Aorta (tissue), 5 donors: ENCODE data around the gene HSD3B7. TPM values are rescaled to one million over a fixed set of nuclear protein-coding genes. Genes with fewer than 3 reads are reported as not detected.

ENCODE experiments used
- ATAC-seq: fragments of 200-7000 bp; cut with Tn5 transposase; one replicate; pipeline ENCODE4 v1.9.1; 2022; ENCODE audit warnings: moderate library complexity; ENCODE audit not compliant: low FRiP score
- DNase-seq, 2 donors: peaks; one replicate each; pipeline ENCODE4 v3.0.0-alpha.2; 2020
- H3K27ac ChIP-seq, 2 donors: one replicate each; pipeline ENCODE4 v1.5.1; 2013; ENCODE audit warnings: low read length in 2 of 2, mild to moderate bottlenecking in 2 of 2, moderate library complexity in 2 of 2, control low read depth in 1 of 2, inconsistent platforms in 1 of 2, low read depth in 1 of 2
- H3K27me3 ChIP-seq, 2 donors: one replicate each; pipeline ENCODE4 v1.6.1; 2013; ENCODE audit warnings: control low read depth in 1 of 2, low read length in 1 of 2, mild to moderate bottlenecking in 1 of 2, moderate library complexity in 1 of 2; ENCODE audit not compliant: insufficient read depth in 2 of 2, control insufficient read depth in 1 of 2
- H3K36me3 ChIP-seq, 2 donors: one replicate each; pipeline ENCODE4 v1.6.1; 2013; ENCODE audit warnings: control low read depth in 1 of 2, low read length in 1 of 2, mild to moderate bottlenecking in 1 of 2; ENCODE audit not compliant: insufficient read depth in 2 of 2, control insufficient read depth in 1 of 2
- H3K4me1 ChIP-seq, 2 donors: one replicate each; pipeline ENCODE4 v1.6.1; 2013; ENCODE audit warnings: low read length in 2 of 2, control low read depth in 1 of 2, mild to moderate bottlenecking in 1 of 2, moderate library complexity in 1 of 2; ENCODE audit not compliant: insufficient read depth in 2 of 2, control insufficient read depth in 1 of 2
- H3K4me3 ChIP-seq, 2 donors: one replicate each; pipeline ENCODE4 v1.5.1; 2013; ENCODE audit warnings: low read length in 2 of 2, control low read depth in 1 of 2, mild to moderate bottlenecking in 1 of 2
- H3K9me3 ChIP-seq: one replicate; pipeline ENCODE4 v1.6.1; 2013; ENCODE audit warnings: mild to moderate bottlenecking, low read length; ENCODE audit not compliant: control insufficient read depth
- WGBS, 2 donors: extraction: QIAGEN DNeasy Blood & Tissue Kit; methylation state at CpG; one replicate each; pipeline ENCODE4 v1.1.7; 2013; 5-methylcytosine and 5-hydroxymethylcytosine counted together
- intact Hi-C, 2 donors: fragments of 100-400 bp; cut with DNase I; formaldehyde crosslinking; loops; one replicate each; pipeline versions ENCODE4 v1.14.2 to v1.15.0; 2022
- polyA plus RNA-seq, 2 donors: library from polyadenylated mRNA; stranded (reverse); fragments of 200-250 nt; gene quantifications; one replicate each; pipeline ENCODE4 v1.2.3, GENCODE V29; 2013
- total RNA-seq, 2 donors: library from RNA; stranded (reverse); fragmentation: NEBNext Ultra II Directional; extraction: Animal tissue kit (Norgen Biotek cat#: 25700); gene quantifications; one replicate each; pipeline ENCODE4 v1.2.1, GENCODE V29; 2021
- donor health status: healthy with polysubstance abuse.
- donor health status: Bipolar disorder and iron deficiency.
- donor health status: DM: no; HTN: no; CAD: no.
- donor health status: DM: no; HTN: no; CAD: no.
- donor health status: DM: yes; HTN: yes; CAD: no.

HSD3B7 gene
- total and polyA plus RNA-seq, 4 donors: 8.6 to 31.3 (median 12.0) TPM

DNA sequence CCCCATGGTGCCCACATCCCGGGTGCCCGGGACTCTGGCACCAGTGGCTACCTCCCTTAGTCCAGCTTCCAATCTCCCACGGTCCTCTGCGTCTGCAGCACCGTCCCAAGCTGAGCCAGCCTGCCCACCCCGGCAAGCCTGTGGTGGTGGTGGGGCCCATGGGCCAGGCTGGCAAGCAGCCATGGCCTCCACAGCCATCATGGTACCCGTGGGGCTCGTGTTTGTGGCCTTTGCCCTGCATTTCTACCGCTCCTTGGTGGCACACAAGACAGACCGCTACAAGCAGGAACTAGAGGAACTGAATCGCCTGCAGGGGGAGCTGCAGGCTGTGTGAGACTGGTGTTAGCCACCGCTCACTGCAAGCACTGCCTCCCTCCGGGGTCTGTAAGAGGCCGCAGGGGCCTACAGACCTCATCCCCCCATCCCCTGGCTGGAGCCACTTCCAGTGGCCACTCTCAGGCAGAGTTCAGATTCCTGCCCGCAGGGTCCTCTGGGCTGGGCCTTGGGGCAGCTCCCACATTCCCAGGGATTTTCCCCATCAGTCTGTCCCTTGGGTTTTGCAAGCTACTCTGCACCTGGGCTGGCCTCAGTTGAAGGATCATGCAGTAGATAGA lies 31.4 kb upstream of the HSD3B7 start:
- H3K27ac ChIP-seq: no peak overlapping the region
- 22 to 24% methylated on average over 15 of the region's 15 CpGs for WGBS, 2 donors

DNA sequence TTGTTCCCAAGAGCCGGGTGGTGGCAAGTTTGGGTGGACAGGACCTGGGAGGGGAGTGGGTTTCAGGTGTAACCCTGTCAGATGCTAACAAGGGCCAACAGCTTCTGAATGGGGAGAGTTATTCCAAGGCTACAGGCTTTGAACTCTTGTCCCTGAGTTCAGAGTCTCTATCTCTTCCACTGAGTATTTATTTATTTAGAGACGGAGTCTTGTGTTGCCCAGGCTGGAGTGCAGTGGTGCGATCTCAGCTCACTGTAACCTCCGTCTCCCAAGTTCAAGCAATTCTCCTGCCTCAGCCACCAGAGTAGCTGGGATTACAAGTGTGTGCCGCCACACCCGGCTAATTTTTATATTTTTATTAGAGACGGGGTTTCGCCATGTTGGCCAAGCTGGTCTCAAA lies 30.0 kb upstream of the HSD3B7 start:
- Histone ChIP-seq H3K4me3 (no peak overlapping the region), H3K36me3 (no peaks in the 10 kb centered on the region), H3K4me1 (no peaks in the 10 kb centered on the region), H3K27ac (no peak overlapping the region), H3K9me3 (no peaks in the 10 kb centered on the region), H3K27me3 (no peaks in the 10 kb centered on the region)
- intact Hi-C loops: loop anchor here in 1 of 2 donors (10.0 kb wide), 1 partner anchor 120 kb away; the partner anchor contains the start of genes ZNF646 and ZNF668
- DNase-seq (no peak), ATAC-seq (no peak)
- 66 to 68% methylated on average over 8 of the region's 8 CpGs for WGBS, 2 donors

More for the DNA sequence above, 31.4 kb upstream of the HSD3B7 start:
- no peaks in the 10 kb centered on the region for H3K4me1 ChIP-seq
- no peaks in the 10 kb centered on the region for H3K27me3 ChIP-seq
- no peaks in the 10 kb centered on the region for H3K36me3 ChIP-seq
- H3K4me3 ChIP-seq: no peak overlapping the region
- ATAC-seq: no peak
- peak; percentile 78 to 84 for DNase-seq
- H3K9me3 ChIP-seq: no peaks in the 10 kb centered on the region
- intact Hi-C loops: loop anchor here in 1 of 2 donors (10.0 kb wide), 1 partner anchor 121 kb away; the partner anchor contains the start of genes ZNF646 and ZNF668

DNA sequence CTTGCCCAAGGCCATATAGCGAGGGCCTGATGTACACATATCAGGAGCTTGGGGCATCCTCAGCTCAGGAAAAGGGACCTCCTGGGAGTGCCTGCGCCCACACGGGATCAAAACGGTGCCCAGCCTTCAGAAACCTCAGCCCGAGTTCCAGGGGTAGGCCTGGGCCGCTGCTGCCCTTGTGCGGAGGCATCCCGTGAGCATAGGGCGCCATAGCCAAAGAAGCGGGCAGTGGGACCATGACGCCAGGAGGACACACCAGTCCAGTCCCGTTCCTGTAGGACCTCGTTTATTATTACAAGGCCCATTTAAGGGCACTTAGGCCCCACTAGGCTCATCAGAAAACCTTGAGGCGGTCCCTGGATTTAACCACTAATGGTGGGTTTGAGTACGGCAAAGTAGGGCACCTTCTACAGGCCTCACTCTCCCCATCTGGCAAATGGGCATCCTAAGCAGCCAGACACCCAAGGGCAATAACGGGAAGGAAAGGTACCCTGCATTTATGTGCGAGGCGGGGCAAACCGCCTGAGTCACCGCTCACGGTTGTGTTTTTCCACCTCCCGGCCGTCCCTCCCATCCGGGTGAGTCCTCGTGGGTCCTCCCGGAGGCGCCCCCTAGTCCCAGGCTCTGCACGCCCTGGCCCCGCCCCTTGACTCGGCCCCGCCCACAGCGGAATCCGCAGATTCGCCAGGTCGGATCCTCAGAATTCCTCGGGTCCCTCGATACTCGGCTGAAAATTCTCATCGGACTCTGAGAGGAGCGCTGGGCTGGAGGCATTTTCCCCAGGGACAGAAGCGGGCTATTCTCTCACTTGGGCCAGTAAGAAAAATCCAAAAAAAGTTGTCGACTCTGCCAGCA lies 28.2 kb upstream of the HSD3B7 start:
- no peaks in the 10 kb centered on the region for H3K27me3 ChIP-seq
- 24 to 25% methylated on average over 42 of the region's 42 CpGs for WGBS, 2 donors
- no peaks in the 10 kb centered on the region for H3K9me3 ChIP-seq
- ATAC-seq (peak; percentile 89), DNase-seq (peak; percentile 91 to 95)
- peaks cover 0 to 6% of the 10 kb centered on the region in 2 donors for H3K36me3 ChIP-seq
- peak overlapping the region; percentile 46 to 91 for H3K27ac ChIP-seq
- peak overlapping the region; percentile 44 to 63 for H3K4me3 ChIP-seq
- intact Hi-C loops: loop anchor here in 1 of 2 donors (10.0 kb wide), 1 partner anchor 118 kb away; the partner anchor contains the start of genes ZNF646 and ZNF668
- no peaks in the 10 kb centered on the region for H3K4me1 ChIP-seq

DNA sequence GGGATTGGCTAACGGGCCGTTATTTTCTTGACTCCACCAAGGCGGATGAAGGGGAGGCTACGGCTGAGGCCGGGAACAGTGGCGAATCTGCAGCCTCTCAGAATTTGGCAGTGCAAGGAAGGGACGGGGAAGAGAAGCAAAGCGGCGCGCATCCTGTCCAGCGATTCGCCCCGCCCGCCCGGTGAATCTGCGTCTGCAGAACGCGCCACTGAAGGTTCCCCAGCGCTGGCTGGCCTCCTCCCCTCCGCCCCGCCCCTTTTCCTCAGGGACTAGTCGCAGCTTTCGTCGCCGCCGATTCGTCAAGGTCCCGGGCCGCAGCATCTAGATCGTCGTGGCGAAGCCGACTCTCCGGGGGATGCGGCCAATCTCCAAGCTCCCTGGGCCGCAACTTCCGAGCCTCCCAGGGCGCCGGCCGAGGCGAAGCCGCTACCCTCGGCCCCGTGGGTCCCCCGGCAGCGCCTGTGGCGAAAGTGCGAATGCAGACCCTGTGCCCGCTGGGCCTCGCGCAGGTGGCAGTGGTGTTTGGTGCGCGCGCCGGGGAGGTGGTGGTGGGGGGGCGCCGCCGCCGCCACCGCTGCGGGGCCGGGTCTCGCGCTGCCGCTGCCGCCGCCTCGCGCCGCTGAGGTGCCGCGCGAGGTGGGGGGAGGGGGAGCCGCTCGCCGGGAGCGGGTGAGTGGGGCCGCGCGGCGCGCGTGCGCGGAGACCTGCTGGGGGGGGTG lies 27.4 kb upstream of the HSD3B7 start, which contains the start of gene SETD1A:
SETD1A (plus strand) TSS at position 299 of the 719 bp plus-strand sequence. CDS start 978 bp downstream, outside the sequence.
- ATAC-seq (peak; percentile 97), DNase-seq (peak; percentile 98 to 99)
- Histone ChIP-seq H3K27me3 (no peaks in the 10 kb centered on the region), H3K36me3 (peaks cover 0 to 6% of the 10 kb centered on the region in 2 donors), H3K9me3 (no peaks in the 10 kb centered on the region), H3K4me1 (no peaks in the 10 kb centered on the region), H3K27ac (peak within 1 kb of the TSS; percentile 46 to 92), H3K4me3 (peak within 1 kb of the TSS; percentile 68 to 97)
- intact Hi-C loops: loop anchor here in 1 of 2 donors (10.0 kb wide), 1 partner anchor 117 kb away; the partner anchor contains the start of genes ZNF646 and ZNF668
- 1% methylated on average over 53 to 85 of the region's 85 CpGs for WGBS, 2 donors

DNA sequence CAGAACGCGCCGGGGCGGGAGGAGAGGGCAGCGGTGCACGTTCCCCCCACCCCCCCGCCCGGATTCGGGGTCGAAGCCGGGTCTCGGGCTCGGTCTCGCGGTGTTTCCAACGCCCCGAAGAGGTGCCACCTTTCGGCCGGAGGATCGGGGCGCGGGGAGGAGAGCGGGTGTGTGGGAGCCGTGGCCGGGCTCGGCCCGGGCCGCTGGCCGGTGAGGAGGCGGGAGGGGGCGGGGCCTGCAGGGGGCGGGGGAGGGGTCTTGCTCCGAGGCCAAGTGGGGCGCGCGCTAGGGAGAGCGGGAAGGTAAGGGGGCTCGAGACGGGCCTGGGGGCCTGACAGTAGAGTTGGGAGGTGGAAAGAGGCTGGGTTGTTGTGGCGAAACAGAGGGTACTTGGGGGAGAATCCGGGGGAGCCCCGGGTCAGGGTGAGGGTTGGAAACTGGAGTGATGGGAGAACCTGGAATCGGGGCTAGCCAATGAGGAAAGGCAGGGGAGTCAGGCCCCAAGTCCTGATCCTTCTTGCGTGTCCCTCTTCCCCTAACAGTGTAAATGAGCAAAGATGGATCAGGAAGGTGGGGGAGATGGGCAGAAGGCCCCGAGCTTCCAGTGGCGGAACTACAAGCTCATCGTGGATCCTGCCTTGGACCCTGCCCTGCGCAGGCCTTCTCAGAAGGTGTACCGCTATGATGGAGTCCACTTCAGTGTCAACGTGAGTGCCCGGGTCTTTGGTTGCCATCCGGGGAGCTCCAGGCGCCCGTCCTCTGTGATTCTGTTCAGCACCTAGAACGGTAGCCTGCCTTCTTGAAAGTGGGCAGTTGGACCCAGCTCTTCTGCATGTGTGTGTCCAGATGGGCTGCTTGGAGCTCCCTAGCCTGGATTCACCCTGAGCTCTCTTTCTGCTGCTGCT lies 26.6 kb upstream of the HSD3B7 start:
- intact Hi-C loops: loop anchor here in 1 of 2 donors (10.0 kb wide), 1 partner anchor 116 kb away; the partner anchor contains the start of genes ZNF646 and ZNF668
- ATAC-seq: no peak
- Histone ChIP-seq H3K27ac (peak overlapping the region in 1 of 2 donors; percentile 92), H3K9me3 (no peaks in the 10 kb centered on the region), H3K4me1 (no peaks in the 10 kb centered on the region), H3K36me3 (peaks cover 0 to 6% of the 10 kb centered on the region in 2 donors), H3K27me3 (no peaks in the 10 kb centered on the region), H3K4me3 (peak overlapping the region; percentile 68 to 97)
- 11 to 14% methylated on average over 39 to 55 of the region's 55 CpGs for WGBS, 2 donors
- DNase-seq: peak; percentile 49 to 88

DNA sequence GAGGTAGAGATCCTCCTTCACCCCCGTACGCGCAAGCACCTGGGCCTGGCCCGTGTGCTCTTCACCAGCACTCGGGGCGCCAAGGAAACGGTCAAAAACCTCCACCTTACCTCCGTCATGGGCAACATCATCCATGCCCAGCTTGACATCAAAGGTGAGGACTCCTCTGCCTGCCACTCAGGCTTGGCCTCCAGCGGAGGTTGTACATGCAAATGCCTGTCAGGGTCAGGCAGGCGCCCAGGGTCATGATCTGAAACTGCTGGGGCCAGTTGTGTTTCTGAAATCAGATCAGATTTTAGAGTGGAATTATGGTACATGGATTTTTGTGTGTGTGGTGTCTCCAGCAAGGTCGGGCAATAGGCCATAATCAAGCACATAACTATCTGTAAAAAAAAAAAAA lies 23.6 kb upstream of the HSD3B7 start:
- Histone ChIP-seq H3K4me3 (no peak overlapping the region), H3K9me3 (no peaks in the 10 kb centered on the region), H3K27ac (no peak overlapping the region), H3K36me3 (peaks cover 0 to 9% of the 10 kb centered on the region in 2 donors), H3K27me3 (no peaks in the 10 kb centered on the region), H3K4me1 (no peaks in the 10 kb centered on the region)
- ATAC-seq (no peak), DNase-seq (peak in 1 of 2 donors; percentile 41)
- 91 to 93% methylated on average over 11 of the region's 11 CpGs for WGBS, 2 donors
- intact Hi-C loops: no loop called here

DNA sequence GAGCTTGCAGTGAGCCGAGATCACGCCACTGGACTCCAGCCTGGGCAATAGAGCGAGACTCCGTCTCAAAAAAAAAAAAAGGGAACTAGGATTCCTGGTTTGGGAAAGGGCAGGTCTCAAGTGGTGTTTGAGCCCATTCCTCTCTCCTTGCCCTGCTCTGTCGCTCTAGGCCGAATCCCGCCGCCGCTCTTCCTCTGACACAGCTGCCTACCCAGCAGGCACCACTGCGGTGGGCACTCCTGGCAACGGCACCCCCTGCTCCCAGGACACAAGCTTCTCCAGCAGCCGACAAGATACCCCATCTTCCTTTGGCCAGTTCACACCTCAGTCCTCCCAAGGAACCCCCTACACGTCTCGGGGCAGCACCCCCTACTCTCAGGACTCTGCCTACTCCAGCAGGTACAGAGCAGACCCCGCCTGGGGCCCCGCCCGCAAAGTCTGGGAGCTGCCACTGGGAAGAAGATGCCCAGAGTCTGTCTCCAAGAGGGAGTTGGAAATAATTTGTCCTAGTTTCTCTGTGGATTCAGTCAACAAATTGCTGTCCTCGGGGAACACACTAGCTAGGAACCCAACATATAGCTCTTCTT lies 21.0 kb upstream of the HSD3B7 start:
- H3K27ac ChIP-seq: no peak overlapping the region
- 91 to 93% methylated on average over 16 to 18 of the region's 18 CpGs for WGBS, 2 donors
- no peaks in the 10 kb centered on the region for H3K27me3 ChIP-seq
- ATAC-seq (no peak), DNase-seq (no peak)
- no peaks in the 10 kb centered on the region for H3K4me1 ChIP-seq
- H3K9me3 ChIP-seq: no peaks in the 10 kb centered on the region
- intact Hi-C loops: no loop called here
- H3K4me3 ChIP-seq: no peak overlapping the region
- H3K36me3 ChIP-seq: peaks cover 0 to 9% of the 10 kb centered on the region in 2 donors
